IMR-90 (cell line): ENCODE data around the gene PPM1D. TPM values are rescaled to one million over a fixed set of nuclear protein-coding genes. Genes with fewer than 3 reads are reported as not detected.

ENCODE experiments used
- ATAC-seq: fragments of 200-7000 bp; cut with Tn5 transposase; 2 replicates; pipeline ENCODE4 v1.9.1; 2020; ENCODE audit warnings: low read depth, mild to moderate bottlenecking, moderate library complexity
- BruUV-seq: library from RNA; stranded (reverse); fragments of 400-500 nt; replicated peaks from 2 replicates; lab custom pipeline; 2021; lab: Mats Ljungman, UMichigan
- CTCF ChIA-PET: fragments of 300-600 bp; formaldehyde crosslinking; extraction: SDS; loops from one replicate; lab custom pipeline; 2021; ENCODE audit warnings: antibody characterized with exemption; lab: Yijun Ruan, JAX
- POLR2A ChIA-PET: fragments of 300-600 bp; sonication (Branson Sonifier 250); formaldehyde crosslinking; loops from one replicate; lab custom pipeline; 2022; ENCODE audit warnings: antibody characterized with exemption; ENCODE audit not compliant: unreplicated experiment; lab: Charles Lee
- DNase-seq: peaks from one replicate; pipeline ENCODE4 v3.0.0; 2013
- H2AFZ ChIP-seq: replicated peaks from 2 replicates; pipeline ENCODE3; 2013; ENCODE audit warnings: low read length, mild to moderate bottlenecking; ENCODE audit not compliant: poor library complexity
- H2AK5ac ChIP-seq: 2 replicates; pipeline ENCODE4 v1.6.1; 2013; ENCODE audit warnings: low read depth, low read length, inconsistent platforms
- H2AK9ac ChIP-seq: replicated peaks from 2 replicates; pipeline ENCODE3; 2013; ENCODE audit warnings: mild to moderate bottlenecking, low read depth, low read length, moderate library complexity; ENCODE audit not compliant: poor library complexity
- H2BK120ac ChIP-seq: 2 replicates; pipeline ENCODE4 v1.6.1; 2013; ENCODE audit warnings: low read depth, low read length, inconsistent platforms
- H2BK15ac ChIP-seq: 3 replicates; pipeline ENCODE4 v1.6.1; 2013; ENCODE audit warnings: low read depth, low read length, inconsistent platforms
- H2BK20ac ChIP-seq: 2 replicates; pipeline ENCODE4 v1.6.1; 2013; ENCODE audit warnings: low read depth, mild to moderate bottlenecking, inconsistent platforms, low read length, moderate library complexity
- H2BK5ac ChIP-seq: 2 replicates; pipeline ENCODE4 v1.6.1; 2013; ENCODE audit warnings: mild to moderate bottlenecking, low read depth, low read length, inconsistent platforms; ENCODE audit not compliant: poor library complexity, severe bottlenecking
- H3K14ac ChIP-seq: replicated peaks from 2 replicates; pipeline ENCODE4 v1.6.1; 2013; ENCODE audit warnings: low read depth, low read length, inconsistent platforms
- H3K18ac ChIP-seq: 2 replicates; pipeline ENCODE4 v1.6.1; 2013; ENCODE audit warnings: low read depth, low read length, control low read depth
- H3K23ac ChIP-seq: 2 replicates; pipeline ENCODE4 v1.6.1; 2013; ENCODE audit warnings: low read depth, low read length, inconsistent platforms
- H3K27ac ChIP-seq: 2 replicates; pipeline ENCODE4 v1.5.1; 2013; ENCODE audit warnings: mild to moderate bottlenecking, control low read depth, low read length; ENCODE audit not compliant: insufficient read depth
- H3K27me3 ChIP-seq: 2 replicates; pipeline ENCODE4 v1.6.1; 2013; ENCODE audit warnings: low read length; ENCODE audit not compliant: control insufficient read depth, insufficient read depth
- H3K36me3 ChIP-seq: 2 replicates; pipeline ENCODE4 v1.6.1; 2013; ENCODE audit warnings: low read length, mixed read lengths; ENCODE audit not compliant: control insufficient read depth, insufficient read depth
- H3K4ac ChIP-seq: 2 replicates; pipeline ENCODE4 v1.6.1; 2013; ENCODE audit warnings: low read depth, low read length, inconsistent platforms
- H3K4me1 ChIP-seq: 2 replicates; pipeline ENCODE4 v1.6.1; 2013; ENCODE audit warnings: low read length, mixed read lengths; ENCODE audit not compliant: control insufficient read depth, insufficient read depth
- H3K4me2 ChIP-seq: 2 replicates; pipeline ENCODE4 v1.6.1; 2013; ENCODE audit warnings: low read depth, mild to moderate bottlenecking, control low read depth, low read length, moderate library complexity
- H3K4me3 ChIP-seq: 2 replicates; pipeline ENCODE4 v1.5.1; 2013; ENCODE audit warnings: low read depth, mild to moderate bottlenecking, control low read depth, low read length, moderate library complexity; ENCODE audit not compliant: insufficient read depth
- H3K56ac ChIP-seq: 2 replicates; pipeline ENCODE4 v1.6.1; 2013; ENCODE audit warnings: low read length, inconsistent platforms; ENCODE audit not compliant: insufficient read depth; ENCODE audit errors: extremely low read depth
- H3K79me1 ChIP-seq, 2 experiments: 2 replicates each; pipeline ENCODE4 v1.6.1; 2013; ENCODE audit warnings: low read length in 2 of 2, inconsistent platforms in 1 of 2, low read depth in 1 of 2
- H3K9ac ChIP-seq: 2 replicates; pipeline ENCODE4 v1.6.1; 2013; ENCODE audit warnings: low read depth, low read length, control low read depth
- H3K9me1 ChIP-seq: 2 replicates; pipeline ENCODE4 v1.6.1; 2013; ENCODE audit warnings: low read length, inconsistent platforms; ENCODE audit not compliant: insufficient read depth
- H3K9me3 ChIP-seq: 2 replicates; pipeline ENCODE4 v1.6.1; 2013; ENCODE audit warnings: low read length; ENCODE audit not compliant: control insufficient read depth, insufficient read depth
- H4K20me1 ChIP-seq: 2 replicates; pipeline ENCODE4 v1.6.1; 2013; ENCODE audit warnings: low read length, inconsistent platforms; ENCODE audit not compliant: insufficient read depth
- H4K5ac ChIP-seq: 2 replicates; pipeline ENCODE4 v1.6.1; 2013; ENCODE audit warnings: mild to moderate bottlenecking, low read depth, low read length, control low read depth
- H4K8ac ChIP-seq, 2 experiments: 2 replicates each; pipeline ENCODE4 v1.6.1; 2013; ENCODE audit warnings: low read depth in 2 of 2, low read length in 2 of 2, control low read depth in 1 of 2, inconsistent platforms in 1 of 2
- H4K91ac ChIP-seq: 2 replicates; pipeline ENCODE4 v1.6.1; 2013; ENCODE audit warnings: low read depth, low read length, inconsistent platforms; ENCODE audit not compliant: insufficient read depth
- CEBPB ChIP-seq: IDR thresholded peaks from 2 replicates; pipeline ENCODE4 v1.6.1; 2012; ENCODE audit warnings: low read depth, low read length, improper control_type of control experiment
- NFE2L2 ChIP-seq: fragments of 150-350 bp; IDR thresholded peaks from 2 replicates; pipeline ENCODE4 v1.6.1; 2016; ENCODE audit warnings: low read depth, mild to moderate bottlenecking, low read length
- whole genome bisulfite sequencing, 2 experiments: methylation state at CpG; one replicate each; pipeline versions ENCODE4 v1.1.5 to v1.1.7; 2013; ENCODE audit warnings: missing lambda C conversion rate in 2 of 2; ENCODE audit not compliant: insufficient read length in 1 of 2; ENCODE audit errors: extremely low coverage in 2 of 2; 5-methylcytosine and 5-hydroxymethylcytosine counted together
- dilution Hi-C: fragments of 300-500 bp; cut with HindIII; formaldehyde crosslinking; loops from one replicate; pipeline ENCODE4 v1.14.3; 2018; ENCODE audit warnings: low sequenced_read_pairs; ENCODE audit not compliant: unreplicated experiment
- in situ Hi-C: fragments of 300-500 bp; cut with MboI; formaldehyde crosslinking; loops from 3 replicates; pipeline ENCODE4 v1.14.3; 2019; ENCODE audit warnings: low sequenced_read_pairs, inconsistent platforms, mixed read lengths
- intact Hi-C: fragments of 100-400 bp; cut with micrococcal nuclease; formaldehyde crosslinking; loops from 2 replicates; pipeline ENCODE4 v1.10.0; 2022
- polyA plus RNA-seq, 3 experiments: library from polyadenylated mRNA; depleted of rRNA; stranded (reverse); fragments of >200 nt; gene quantifications; 2 replicates each; pipeline ENCODE4 v1.2.3, GENCODE V29; 2012; ENCODE audit warnings: low replicate concordance in 1 of 3
- total RNA-seq: library from RNA; depleted of rRNA; stranded (reverse); fragments of >200 nt; gene quantifications from 2 replicates; pipeline ENCODE4 v1.2.3, GENCODE V29; 2012

Gene PPM1D
- total and polyA plus RNA-seq, 2 of the 4 experiments (the other 2 are of a cell fraction): 5.5 to 16.1 TPM

DNA sequence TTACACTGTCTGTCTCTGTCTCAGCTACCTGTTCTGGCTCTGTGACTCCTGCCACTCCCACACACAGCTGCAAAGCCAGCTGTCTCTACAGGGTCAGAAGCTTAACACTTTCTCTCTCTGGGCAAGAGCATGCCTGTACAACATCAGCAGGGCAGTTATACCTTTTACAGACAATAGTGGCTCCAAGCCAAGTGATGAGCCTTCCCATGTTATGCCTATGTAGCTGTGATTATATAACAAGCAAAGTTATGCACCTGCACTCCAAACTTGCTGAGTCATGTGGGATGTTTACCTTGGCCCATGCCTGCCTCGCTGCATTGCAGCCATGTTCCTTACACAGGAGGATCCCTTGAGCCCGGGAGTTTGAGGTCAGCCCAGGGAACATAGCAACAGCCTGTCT lies 42.2 kb upstream of the PPM1D start:
- no peak overlapping the region for H3K9ac ChIP-seq
- H3K18ac ChIP-seq: no peak overlapping the region
- WGBS, 2 experiments: no CpG with 5 or more reads among the region's 2 CpGs
- no peak overlapping the region for H3K4me2 ChIP-seq
- ChIA-PET POLR2A (interaction anchor here (0.6 kb wide), 1 partner anchor 37 kb away, joined by 3 read pairs; no protein-coding TSS in a partner anchor), CTCF (no interaction called here)
- no peak overlapping the region for H2BK20ac ChIP-seq
- H3K9me3 ChIP-seq: peaks cover 4% of the 10 kb centered on the region
- H2BK5ac ChIP-seq: no peak overlapping the region
- H3K23ac ChIP-seq: no peak overlapping the region
- H3K27me3 ChIP-seq: no peaks in the 10 kb centered on the region
- H3K4ac ChIP-seq: no peak overlapping the region
- no peak overlapping the region for H3K56ac ChIP-seq
- no peak overlapping the region for H3K27ac ChIP-seq
- no peak overlapping the region for H2BK120ac ChIP-seq
- DNase-seq (no peak), ATAC-seq (no peak)
- H4K8ac ChIP-seq: no peak overlapping the region
- H3K36me3 ChIP-seq: no peaks in the 10 kb centered on the region
- H2AK5ac ChIP-seq: no peak overlapping the region
- H4K5ac ChIP-seq: no peak overlapping the region
- no peaks in the 10 kb centered on the region for H3K4me1 ChIP-seq
- in situ Hi-C loops: no loop called here
- dilution Hi-C loops: no loop called here
- TF ChIP-seq CEBPB (no peak), NFE2L2 (peak; percentile 74)
- no TSS peak for BruUV-seq
- H2AK9ac ChIP-seq: no peak overlapping the region
- H4K20me1 ChIP-seq: no peaks in the 10 kb centered on the region
- H3K9me1 ChIP-seq: 0 out of 2 replicates have a peak, but pooled peaks cover 4% of the 10 kb centered on the region
- H4K91ac ChIP-seq: no peak overlapping the region
- no peaks in the 10 kb centered on the region for H3K79me1 ChIP-seq
- no peak overlapping the region for H3K14ac ChIP-seq
- H2BK15ac ChIP-seq: no peak overlapping the region
- H2AFZ ChIP-seq: no peak overlapping the region
- intact Hi-C loops: no loop called here
- H3K4me3 ChIP-seq: no peak overlapping the region
